H9 (cell line): ENCODE measurements around the gene DPT. TPM values are rescaled to one million over a fixed set of nuclear protein-coding genes. Genes with fewer than 3 reads are reported as not detected.

Experiments used
- DNase-seq: peaks from one replicate; pipeline ENCODE4 v3.0.0-alpha.2; 2017
- H2AFZ ChIP-seq: one replicate; pipeline ENCODE4 v1.6.1; 2013; ENCODE audit warnings: mild to moderate bottlenecking, low read length, control low read depth, moderate library complexity
- H2AK5ac ChIP-seq: 2 replicates; pipeline ENCODE4 v1.6.1; 2013; ENCODE audit warnings: low read length, control low read depth, mixed read lengths; ENCODE audit not compliant: insufficient read length
- H2BK120ac ChIP-seq: one replicate; pipeline ENCODE4 v1.6.1; 2013; ENCODE audit warnings: low read depth, mild to moderate bottlenecking, low read length, control low read depth, inconsistent platforms; ENCODE audit not compliant: poor library complexity, severe bottlenecking
- H2BK12ac ChIP-seq: 2 replicates; pipeline ENCODE4 v1.6.1; 2013; ENCODE audit warnings: low read length, control low read depth, mixed read lengths, low read depth; ENCODE audit not compliant: insufficient read length
- H2BK15ac ChIP-seq: 2 replicates; pipeline ENCODE4 v1.6.1; 2013; ENCODE audit warnings: low read depth, low read length, control low read depth
- H2BK20ac ChIP-seq: one replicate; pipeline ENCODE4 v1.6.1; 2013; ENCODE audit warnings: low read depth, mild to moderate bottlenecking, low read length, control low read depth, inconsistent platforms; ENCODE audit not compliant: poor library complexity, severe bottlenecking
- H2BK5ac ChIP-seq: 2 replicates; pipeline ENCODE4 v1.6.1; 2013; ENCODE audit warnings: low read length, control low read depth, mixed read lengths; ENCODE audit not compliant: insufficient read length
- H3K14ac ChIP-seq: 2 replicates; pipeline ENCODE4 v1.6.1; 2013; ENCODE audit warnings: low read length, control low read depth; ENCODE audit not compliant: insufficient read depth
- H3K18ac ChIP-seq: 2 replicates; pipeline ENCODE4 v1.6.1; 2013; ENCODE audit warnings: low read depth, mild to moderate bottlenecking, mixed read lengths, low read length, control low read depth; ENCODE audit not compliant: insufficient read length
- H3K23ac ChIP-seq: 2 replicates; pipeline ENCODE4 v1.6.1; 2013; ENCODE audit warnings: low read length, control low read depth, mixed read lengths, low read depth; ENCODE audit not compliant: insufficient read length
- H3K23me2 ChIP-seq: 2 replicates; pipeline ENCODE4 v1.6.1; 2013; ENCODE audit warnings: low read depth, mild to moderate bottlenecking, mixed read lengths, low read length, control low read depth; ENCODE audit not compliant: insufficient read length, poor library complexity, severe bottlenecking
- H3K27ac ChIP-seq: 2 replicates; pipeline ENCODE4 v1.5.1; 2013; ENCODE audit warnings: low read length, control low read depth, mixed read lengths, low read depth; ENCODE audit not compliant: insufficient read length
- H3K27me3 ChIP-seq: 2 replicates; pipeline ENCODE4 v1.6.1; 2013; ENCODE audit warnings: low read length, control low read depth, inconsistent platforms; ENCODE audit not compliant: insufficient read depth
- H3K4ac ChIP-seq: 2 replicates; pipeline ENCODE4 v1.6.1; 2013; ENCODE audit warnings: low read depth, mild to moderate bottlenecking, control low read depth, inconsistent platforms, low read length, moderate library complexity
- H3K4me1 ChIP-seq: 2 replicates; pipeline ENCODE4 v1.6.1; 2013; ENCODE audit warnings: low read length, control low read depth, inconsistent platforms; ENCODE audit not compliant: insufficient read depth
- H3K4me2 ChIP-seq: 2 replicates; pipeline ENCODE4 v1.6.1; 2013; ENCODE audit warnings: low read length, control low read depth, mixed read lengths; ENCODE audit not compliant: insufficient read length, insufficient read depth
- H3K56ac ChIP-seq: 2 replicates; pipeline ENCODE4 v1.6.1; 2013; ENCODE audit warnings: low read depth, mild to moderate bottlenecking, mixed read lengths, low read length, control low read depth; ENCODE audit not compliant: insufficient read length
- H3K79me1 ChIP-seq: 2 replicates; pipeline ENCODE4 v1.6.1; 2013; ENCODE audit warnings: low read depth, mild to moderate bottlenecking, moderate library complexity, low read length, control low read depth, inconsistent platforms; ENCODE audit not compliant: insufficient read depth, poor library complexity, severe bottlenecking
- H3K79me2 ChIP-seq: 2 replicates; pipeline ENCODE4 v1.6.1; 2013; ENCODE audit warnings: low read length, control low read depth, inconsistent platforms; ENCODE audit not compliant: insufficient read depth
- H3K9ac ChIP-seq: 2 replicates; pipeline ENCODE4 v1.6.1; 2013; ENCODE audit warnings: low read length, control low read depth, mixed read lengths; ENCODE audit not compliant: insufficient read length; ENCODE audit errors: extremely low read depth
- H3K9me3 ChIP-seq: one replicate; pipeline ENCODE4 v1.6.1; 2013; ENCODE audit warnings: low read depth, low read length, inconsistent platforms; ENCODE audit not compliant: control insufficient read depth
- H3T11ph ChIP-seq: one replicate; pipeline ENCODE4 v1.6.1; 2013; ENCODE audit warnings: mild to moderate bottlenecking, low read length, control low read depth, inconsistent platforms
- H4K20me1 ChIP-seq: one replicate; pipeline ENCODE4 v1.6.1; 2013; ENCODE audit not compliant: control insufficient read depth, insufficient read length, insufficient read depth
- H4K5ac ChIP-seq: 2 replicates; pipeline ENCODE4 v1.6.1; 2013; ENCODE audit warnings: low read depth, mild to moderate bottlenecking, mixed read lengths, low read length, control low read depth; ENCODE audit not compliant: insufficient read length
- H4K8ac ChIP-seq: replicated peaks from 2 replicates; pipeline ENCODE4 v1.6.1; 2013; ENCODE audit warnings: low read length, control low read depth, mixed read lengths, low read depth; ENCODE audit not compliant: insufficient read length
- H4K91ac ChIP-seq: 2 replicates; pipeline ENCODE4 v1.6.1; 2013; ENCODE audit warnings: low read depth, mild to moderate bottlenecking, moderate library complexity, mixed read lengths, low read length, control low read depth; ENCODE audit not compliant: insufficient read length
- H3K27ac Mint-ChIP-seq, 3 experiments: 2 replicates in 2 of 3; 3 replicates in 1 of 3; pipeline ENCODE4 v1.8.0; 2020 to 2021; ENCODE audit warnings: mixed read lengths in 3 of 3, mild to moderate bottlenecking in 1 of 3, moderate library complexity in 1 of 3
- H3K27me3 Mint-ChIP-seq: 2 replicates; pipeline ENCODE4 v1.8.0; 2021; ENCODE audit warnings: low read depth, mild to moderate bottlenecking, moderate library complexity, mixed read lengths
- H3K36me3 Mint-ChIP-seq, 3 experiments: 2 replicates in 2 of 3; 3 replicates in 1 of 3; pipeline ENCODE4 v1.8.0; 2020 to 2021; ENCODE audit warnings: low read depth in 3 of 3, mixed read lengths in 3 of 3; ENCODE audit not compliant: insufficient read depth in 1 of 3
- H3K4me1 Mint-ChIP-seq, 2 experiments: 2 replicates each; pipeline ENCODE4 v1.8.0; 2020; ENCODE audit warnings: mixed read lengths in 2 of 2
- H3K4me3 Mint-ChIP-seq, 2 experiments: 2 replicates in 1 of 2; 3 replicates in 1 of 2; pipeline ENCODE4 v1.8.0; 2020 to 2021; ENCODE audit warnings: mild to moderate bottlenecking in 2 of 2, mixed read lengths in 2 of 2, moderate library complexity in 1 of 2
- H3K9me3 Mint-ChIP-seq, 2 experiments: 2 replicates in 1 of 2; 3 replicates in 1 of 2; pipeline ENCODE4 v1.8.0; 2020; ENCODE audit warnings: mild to moderate bottlenecking in 2 of 2, mixed read lengths in 2 of 2, moderate library complexity in 1 of 2
- WGBS: extraction: QIAGEN DNeasy Blood & Tissue Kit; methylation state at CpG from one replicate; pipeline ENCODE4 v1.1.7; 2013; ENCODE audit warnings: missing lambda C conversion rate, low lambda C conversion rate, mixed read lengths; ENCODE audit not compliant: insufficient read length; ENCODE audit errors: extremely low coverage; 5-methylcytosine and 5-hydroxymethylcytosine counted together
- total RNA-seq: library from RNA; stranded (reverse); gene quantifications from 2 replicates; pipeline ENCODE4 v1.2.1, GENCODE V29; 2021
- TF ChIP-seq, protein P1 (sequence below): fragments of 200-600 bp; sonication (generic); conservative IDR thresholded peaks from 3 replicates; pipeline ENCODE4 v1.8.0; 2021; ENCODE audit warnings: antibody characterized with exemption, mild to moderate bottlenecking

DPT gene
- total RNA-seq, 1 experiment from 2014 or later = not detected

DNA sequence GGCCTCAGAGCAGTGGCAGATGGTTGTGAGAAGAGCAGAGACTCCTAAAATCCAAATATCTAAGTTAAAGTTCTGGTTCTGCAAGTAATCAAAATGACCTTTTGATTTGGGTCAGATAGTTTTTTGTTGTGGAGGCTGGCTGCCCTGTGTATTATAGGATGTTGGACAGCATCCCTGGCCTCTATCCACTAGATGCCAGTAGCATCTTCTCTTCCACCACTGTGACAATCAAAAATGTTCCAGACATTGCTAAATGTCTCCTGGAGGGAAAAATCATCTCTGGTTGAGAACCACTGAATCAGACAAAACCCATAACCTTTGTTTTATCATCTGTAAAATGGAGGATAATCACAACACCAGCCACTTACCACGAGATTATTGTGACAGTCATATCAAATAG, 5.9 kb upstream of the DPT start:
- no peak overlapping the region for H4K91ac ChIP-seq
- H2AFZ ChIP-seq = no peak overlapping the region
- no peak for DNase-seq
- H2BK120ac ChIP-seq = no peak overlapping the region
- no peaks in the 10 kb centered on the region for H3K79me2 ChIP-seq
- no peaks in the 10 kb centered on the region for H3K9me3 Mint-ChIP-seq
- no peaks in the 10 kb centered on the region for H3K27me3 ChIP-seq
- H3K56ac ChIP-seq = no peak overlapping the region
- no CpG with 5 or more reads among the region's 1 CpG for WGBS
- H3K4me2 ChIP-seq = no peak overlapping the region
- no peak overlapping the region for H2BK5ac ChIP-seq
- H4K5ac ChIP-seq = no peak overlapping the region
- H3K9ac ChIP-seq = no peak overlapping the region
- H3K9me3 ChIP-seq = no peaks in the 10 kb centered on the region
- no peak overlapping the region for H4K8ac ChIP-seq
- no peaks in the 10 kb centered on the region for H3K4me1 ChIP-seq
- H3K27ac Mint-ChIP-seq = no peak overlapping the region
- no peak overlapping the region for H3K14ac ChIP-seq
- H3K27me3 Mint-ChIP-seq = no peaks in the 10 kb centered on the region
- no peaks in the 10 kb centered on the region for H3K79me1 ChIP-seq
- H3K36me3 Mint-ChIP-seq = no peaks in the 10 kb centered on the region
- no peaks in the 10 kb centered on the region for H4K20me1 ChIP-seq
- H3K27ac ChIP-seq = no peak overlapping the region
- H2BK15ac ChIP-seq = no peak overlapping the region
- H2AK5ac ChIP-seq = no peak overlapping the region
- TF ChIP-seq, protein P1, sequence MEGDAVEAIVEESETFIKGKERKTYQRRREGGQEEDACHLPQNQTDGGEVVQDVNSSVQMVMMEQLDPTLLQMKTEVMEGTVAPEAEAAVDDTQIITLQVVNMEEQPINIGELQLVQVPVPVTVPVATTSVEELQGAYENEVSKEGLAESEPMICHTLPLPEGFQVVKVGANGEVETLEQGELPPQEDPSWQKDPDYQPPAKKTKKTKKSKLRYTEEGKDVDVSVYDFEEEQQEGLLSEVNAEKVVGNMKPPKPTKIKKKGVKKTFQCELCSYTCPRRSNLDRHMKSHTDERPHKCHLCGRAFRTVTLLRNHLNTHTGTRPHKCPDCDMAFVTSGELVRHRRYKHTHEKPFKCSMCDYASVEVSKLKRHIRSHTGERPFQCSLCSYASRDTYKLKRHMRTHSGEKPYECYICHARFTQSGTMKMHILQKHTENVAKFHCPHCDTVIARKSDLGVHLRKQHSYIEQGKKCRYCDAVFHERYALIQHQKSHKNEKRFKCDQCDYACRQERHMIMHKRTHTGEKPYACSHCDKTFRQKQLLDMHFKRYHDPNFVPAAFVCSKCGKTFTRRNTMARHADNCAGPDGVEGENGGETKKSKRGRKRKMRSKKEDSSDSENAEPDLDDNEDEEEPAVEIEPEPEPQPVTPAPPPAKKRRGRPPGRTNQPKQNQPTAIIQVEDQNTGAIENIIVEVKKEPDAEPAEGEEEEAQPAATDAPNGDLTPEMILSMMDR = no peak
- H2BK12ac ChIP-seq = no peak overlapping the region
- no peak overlapping the region for H2BK20ac ChIP-seq
- H3K4me3 Mint-ChIP-seq = no peak overlapping the region
- no peak overlapping the region for H3K23ac ChIP-seq
- no peak overlapping the region for H3T11ph ChIP-seq
- no peak overlapping the region for H3K18ac ChIP-seq
- no peaks in the 10 kb centered on the region; a peak in 1 of 4 replicates for H3K4me1 Mint-ChIP-seq
- H3K4ac ChIP-seq = no peak overlapping the region
- no peaks in the 10 kb centered on the region for H3K23me2 ChIP-seq
